Renal cortex interstitium (tissue), 11 donors: ENCODE measurements around the gene TXLNG. TPM values are rescaled to one million over a fixed set of nuclear protein-coding genes. Genes with fewer than 3 reads are reported as not detected.
"Not testable (repeated sequence)": the region's sequence is repeated elsewhere in the genome, so short reads cannot be mapped to it uniquely, and the experiment has no call there.

Source experiments
- DNase-seq, 11 donors: peaks; one replicate each; pipeline ENCODE4 v3.0.0-alpha.2; 2013; ENCODE audit warnings: low read depth in 9 of 11, low spot score in 4 of 11; ENCODE audit errors: extremely low read depth in 1 of 11
- polyA plus RNA-seq, 3 donors: library from polyadenylated mRNA; unstranded; fragments of 120-200 nt; gene quantifications; one replicate each; pipeline ENCODE4 v1.2.1, GENCODE V29; 2013; ENCODE audit not compliant: insufficient read length in 3 of 3

TXLNG gene
- polyA plus RNA-seq, 3 donors: 15.4 to 20.1 (median 19.8) TPM

DNA sequence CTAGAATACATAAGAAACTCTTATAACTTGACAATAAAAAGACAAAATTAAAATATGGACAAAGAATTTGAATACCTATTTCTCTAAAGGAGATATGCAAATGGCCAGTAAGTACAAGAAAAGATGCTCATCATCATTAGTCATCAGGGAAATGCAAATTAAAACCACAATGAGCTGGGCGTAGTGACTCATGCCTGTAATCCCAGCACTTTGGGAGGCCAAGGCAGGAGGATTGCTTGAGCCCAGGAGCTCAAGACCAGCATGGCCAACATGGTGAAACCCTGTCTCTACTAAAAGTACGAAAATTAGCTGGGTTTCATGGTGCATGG, 69.8 kb downstream of the TXLNG start:
- not testable (repeated sequence) for DNase-seq

DNA sequence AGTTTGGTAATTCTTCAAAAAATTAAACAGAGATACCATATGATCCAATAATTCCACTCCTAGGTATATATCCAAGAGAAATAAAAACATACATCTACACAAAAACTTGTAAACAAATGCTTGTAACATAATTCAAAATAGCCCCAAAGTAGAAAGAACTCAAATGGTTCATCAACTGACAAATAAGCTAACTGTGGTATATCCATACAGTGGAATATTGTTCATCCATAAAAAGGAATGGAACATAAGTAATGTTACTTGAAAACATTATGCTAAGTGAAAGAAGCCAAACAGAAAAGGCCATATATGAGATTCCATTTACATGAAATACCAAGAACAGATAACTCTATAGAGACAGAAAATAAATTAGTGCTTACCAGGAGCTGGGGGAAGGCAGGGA, 70.5 kb downstream of the TXLNG start:
- no peak for DNase-seq

DNA sequence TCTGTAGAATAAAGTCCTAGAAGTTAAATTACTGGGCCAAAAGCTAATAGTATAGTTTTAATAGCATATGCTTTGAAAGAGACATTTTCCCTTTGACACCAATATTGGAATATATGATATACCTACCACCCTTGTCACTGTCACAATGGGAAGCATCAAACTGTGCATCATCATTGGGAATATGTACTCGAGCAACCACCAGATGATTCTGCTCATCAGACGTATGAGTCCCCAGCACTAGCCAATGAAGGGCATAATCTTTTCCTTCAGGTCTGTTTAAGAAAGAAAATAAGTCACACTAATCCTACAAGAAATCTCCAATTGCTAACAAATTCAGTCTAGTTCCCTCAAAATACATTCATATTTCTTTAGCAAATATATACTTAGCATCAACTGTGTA, 76.6 kb downstream of the TXLNG start:
- no peak for DNase-seq

DNA sequence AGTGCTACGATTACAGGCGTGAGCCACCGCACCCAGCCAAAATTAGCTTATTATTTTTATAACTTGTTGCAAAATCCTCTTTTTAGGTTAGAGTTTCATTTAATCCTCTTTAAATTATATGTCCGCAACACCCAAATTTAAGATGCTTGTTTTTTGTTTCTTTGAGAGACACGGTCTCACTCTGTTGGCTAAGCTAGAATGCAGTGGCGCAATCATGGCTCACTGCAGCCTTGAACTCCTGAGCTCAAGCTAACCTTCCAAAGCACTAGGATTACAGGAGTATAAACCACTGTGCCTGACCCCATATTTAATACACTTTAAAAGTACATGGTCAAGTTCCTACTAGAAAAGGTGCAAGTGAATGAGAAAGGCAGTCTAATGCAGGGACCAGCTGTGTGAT, 81.7 kb downstream of the TXLNG start:
- no peak for DNase-seq

DNA sequence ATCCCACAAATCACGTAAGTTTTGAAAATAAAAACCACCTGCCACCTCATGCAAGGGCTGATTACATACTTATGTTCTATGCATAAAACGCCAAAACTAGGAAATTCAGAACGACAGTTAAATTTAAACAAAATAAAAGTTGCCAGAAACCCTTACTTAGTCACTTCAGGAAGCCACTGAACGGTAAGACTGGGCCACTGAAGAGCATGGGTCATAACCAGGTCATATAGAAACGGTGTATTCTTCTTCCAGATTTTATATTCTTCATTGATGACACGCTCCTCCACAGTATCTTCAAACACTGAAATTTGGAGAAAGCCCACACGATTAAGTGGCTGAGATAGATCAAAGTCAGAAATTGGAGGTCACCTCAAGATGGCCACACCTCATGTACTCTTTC, 82.7 kb downstream of the TXLNG start:
- DNase-seq: no peak

DNA sequence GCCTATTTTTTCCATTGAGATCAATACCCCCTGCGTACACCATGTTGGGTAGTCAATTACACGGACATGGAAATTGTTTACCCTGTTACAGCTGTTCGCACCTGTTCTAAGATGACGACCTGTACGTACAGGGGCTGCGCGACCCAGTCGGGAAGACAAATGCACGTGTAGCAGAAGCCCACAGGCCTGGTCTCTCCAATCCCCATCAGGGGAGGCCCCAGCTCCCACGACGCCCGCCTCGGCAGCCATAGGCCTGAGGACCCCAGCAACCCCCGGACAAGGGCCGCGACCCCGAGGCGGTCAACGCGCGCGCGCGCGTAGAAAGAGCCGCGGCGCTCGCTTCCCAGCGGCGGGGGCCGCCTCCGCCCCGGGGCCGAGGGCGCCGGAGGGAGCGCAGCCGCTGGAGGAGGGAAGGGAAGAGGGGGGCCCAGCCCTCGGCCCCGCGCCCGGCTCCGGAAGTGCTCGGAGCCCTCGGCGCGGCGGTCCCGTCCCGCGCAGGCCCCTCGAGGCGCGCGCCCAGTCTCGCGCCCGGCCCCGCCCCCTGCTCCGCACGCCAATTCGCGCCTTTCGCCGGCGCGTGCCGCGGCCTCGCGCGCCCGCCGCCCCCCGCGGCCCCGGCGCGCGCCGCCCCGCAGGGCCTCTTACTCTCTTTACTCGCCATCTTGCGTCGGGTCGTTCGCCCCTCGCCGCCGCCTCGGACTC, 83.3 kb downstream of the TXLNG start:
- peak in 2 of 11 donors; percentile 29 to 31 for DNase-seq

DNA sequence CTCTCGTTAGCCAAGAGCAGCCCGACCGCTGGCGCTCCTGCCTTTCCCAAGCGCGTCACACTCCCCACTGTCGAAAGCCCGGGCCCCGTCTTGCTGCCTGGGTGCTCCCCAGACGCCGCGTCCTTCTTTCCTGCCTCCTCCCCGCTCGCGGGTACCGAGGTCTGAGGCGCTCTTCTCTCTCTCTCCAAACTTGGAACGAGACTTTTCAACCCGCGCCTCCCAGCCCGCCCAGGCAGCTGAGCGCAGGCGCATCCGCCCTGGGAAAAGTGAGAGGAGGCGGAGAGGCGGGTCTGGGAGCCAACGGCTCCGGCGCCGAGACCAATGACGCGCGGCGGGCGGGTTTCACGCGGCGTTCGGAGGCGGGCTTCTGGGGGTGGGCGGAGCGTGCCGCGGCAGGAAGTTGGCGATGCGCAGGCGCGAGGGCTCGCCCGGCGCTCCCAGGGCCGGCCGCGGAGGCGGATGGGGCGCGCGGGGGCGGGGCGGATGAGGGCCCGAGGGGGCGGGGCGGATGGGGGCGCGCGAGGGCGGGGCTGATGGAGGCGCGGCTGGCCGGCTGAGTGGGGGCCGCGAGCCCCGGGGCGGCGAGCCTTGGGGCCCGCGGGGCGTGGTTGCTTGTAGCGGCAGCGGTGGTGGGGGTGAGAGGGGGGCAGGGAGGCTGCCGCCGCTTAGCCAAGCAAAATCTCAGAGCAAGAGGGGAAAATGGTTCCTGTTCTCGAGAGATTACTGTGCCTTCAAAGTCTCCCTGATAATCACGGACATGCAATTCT, 84.0 kb downstream of the TXLNG start, which contains the start of gene RBBP7:
RBBP7 (minus strand) TSS at position 268 of the 767 bp plus-strand sequence. CDS start 309 bp downstream, outside the sequence.
- DNase-seq: peak in 8 of 11 donors; percentile 75 to 90 (median 88)

DNA sequence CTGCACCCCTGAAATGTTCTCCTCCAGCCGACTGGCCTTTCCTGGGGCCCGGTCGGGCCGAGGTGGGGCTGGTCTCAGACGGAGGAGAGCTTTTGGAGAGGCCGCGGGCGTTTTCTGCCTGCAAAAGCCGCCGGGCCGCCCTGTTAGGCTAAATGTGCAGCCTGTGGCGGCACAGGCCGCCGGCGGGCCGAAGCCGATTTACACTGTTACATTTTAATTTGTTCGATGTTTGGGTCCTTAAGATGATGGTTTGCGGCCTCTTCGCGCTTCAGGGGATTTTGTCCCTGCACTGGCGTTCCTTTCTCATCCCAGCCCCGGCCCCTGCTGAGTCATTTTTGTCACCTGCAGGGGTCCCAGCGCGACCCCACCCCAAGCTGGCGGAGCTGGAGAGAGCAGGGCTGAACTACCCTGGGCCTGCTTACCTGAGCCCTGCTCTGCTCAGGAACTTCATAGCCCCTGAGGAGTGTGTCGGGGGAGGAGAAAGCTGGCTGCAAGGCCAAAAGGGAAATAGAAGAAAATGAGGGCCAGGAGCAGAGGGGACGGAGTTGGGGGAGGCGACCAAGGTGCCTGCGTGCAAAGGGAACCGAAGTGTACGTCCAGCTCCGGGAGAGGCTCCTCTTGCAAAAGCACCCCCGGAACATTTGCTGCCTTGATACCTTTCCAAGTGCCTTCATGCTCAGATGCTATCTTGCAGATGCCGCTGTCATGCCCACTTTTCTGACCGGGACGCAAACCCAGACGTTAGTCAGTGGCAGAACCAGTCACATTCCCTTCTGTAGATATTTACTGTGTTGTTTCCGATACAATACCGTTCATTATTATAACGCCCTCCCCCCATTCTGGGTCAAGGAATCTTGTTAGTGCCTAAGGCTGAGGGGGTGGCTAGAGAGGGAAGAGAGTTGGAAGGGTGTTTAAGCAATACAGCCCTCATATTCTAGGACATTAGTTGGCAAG, 84.9 kb downstream of the TXLNG start:
- peak in 1 of 11 donors; percentile 9 for DNase-seq

DNA sequence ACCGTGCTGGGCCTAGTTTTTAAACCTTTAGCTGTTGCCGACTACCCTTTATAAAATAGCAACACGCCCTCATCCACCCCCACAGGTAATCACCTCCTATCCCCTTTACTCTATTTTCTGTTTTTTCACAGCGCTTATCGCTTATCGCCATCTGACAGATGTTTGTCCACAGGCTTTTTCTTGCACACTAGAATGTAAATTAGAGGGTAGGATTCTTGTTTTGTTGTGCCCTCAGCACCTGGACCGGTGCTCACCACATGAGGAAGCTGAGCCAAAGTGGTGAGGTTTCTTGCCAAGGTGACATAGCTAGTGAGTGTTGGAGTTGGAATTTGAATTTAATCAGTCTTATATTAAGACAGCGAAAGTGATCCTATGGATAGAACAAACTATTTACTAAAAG, 86.8 kb downstream of the TXLNG start:
- no peak for DNase-seq

DNA sequence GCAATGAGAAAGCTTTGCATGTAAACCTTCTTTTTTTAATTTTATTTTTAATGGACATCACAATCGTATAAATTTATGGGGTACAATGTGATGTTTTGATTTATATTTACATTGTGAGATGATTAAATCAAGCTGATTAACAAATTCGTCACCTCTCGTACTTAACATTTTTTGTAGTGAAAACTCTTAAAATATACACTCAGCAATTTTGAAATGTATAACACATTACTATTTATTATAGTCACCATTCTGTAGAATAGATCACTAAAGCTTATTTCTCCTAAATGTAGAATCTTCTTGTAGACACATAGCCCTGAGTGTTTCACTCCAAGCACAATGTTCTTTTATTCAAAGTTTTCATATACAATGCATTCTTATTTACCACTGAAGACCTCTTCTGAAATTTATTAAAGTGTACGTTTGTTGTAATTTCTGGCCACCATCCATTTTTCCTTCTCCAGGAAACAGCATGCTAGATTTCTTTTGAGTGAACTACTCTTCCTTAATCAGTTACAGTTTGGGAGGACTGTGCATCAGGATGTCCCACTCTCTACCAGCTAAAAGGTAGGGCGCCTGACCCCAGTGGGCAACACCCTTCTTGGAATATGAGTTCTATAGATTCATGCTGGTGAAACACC, 88.3 kb downstream of the TXLNG start:
- no peak for DNase-seq

DNA sequence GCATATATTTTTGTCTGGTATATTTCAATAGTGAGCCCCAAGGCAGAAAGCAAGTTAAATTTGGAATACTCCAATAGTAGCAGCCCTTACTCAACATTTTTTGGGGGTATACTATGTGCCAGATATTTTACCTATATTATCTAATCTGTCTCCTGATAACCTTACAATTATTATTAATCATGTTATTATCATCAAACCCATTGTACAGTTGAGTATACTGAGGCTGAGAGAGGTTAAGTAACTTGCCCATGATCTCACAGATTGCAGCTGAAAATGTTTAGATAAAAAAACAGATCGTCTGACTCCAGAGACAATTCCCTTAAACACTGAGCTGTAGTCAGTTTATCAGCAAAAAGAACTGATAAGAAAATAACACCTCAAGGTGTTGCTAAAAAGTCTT, 90.4 kb downstream of the TXLNG start:
- DNase-seq: no peak

DNA sequence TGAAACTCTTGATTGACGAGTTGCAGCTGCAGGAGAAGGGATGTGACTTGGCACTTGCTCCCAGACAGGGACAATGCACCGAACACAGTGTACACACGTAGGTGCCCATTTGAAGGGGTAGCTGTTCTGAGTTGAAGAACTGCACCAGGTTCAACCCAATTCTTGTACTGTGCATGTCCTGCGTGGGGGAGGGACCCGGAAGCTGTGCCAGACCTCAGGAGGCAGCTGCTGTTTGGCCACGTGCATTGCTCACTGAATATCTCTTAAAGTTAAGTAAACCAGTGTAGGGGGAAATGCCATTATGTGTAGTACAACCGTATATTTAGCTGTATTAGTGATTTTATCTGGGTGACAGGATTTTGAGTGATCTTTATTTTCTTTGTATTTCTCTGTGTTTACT, 95.9 kb downstream of the TXLNG start:
- DNase-seq: no peak

DNA sequence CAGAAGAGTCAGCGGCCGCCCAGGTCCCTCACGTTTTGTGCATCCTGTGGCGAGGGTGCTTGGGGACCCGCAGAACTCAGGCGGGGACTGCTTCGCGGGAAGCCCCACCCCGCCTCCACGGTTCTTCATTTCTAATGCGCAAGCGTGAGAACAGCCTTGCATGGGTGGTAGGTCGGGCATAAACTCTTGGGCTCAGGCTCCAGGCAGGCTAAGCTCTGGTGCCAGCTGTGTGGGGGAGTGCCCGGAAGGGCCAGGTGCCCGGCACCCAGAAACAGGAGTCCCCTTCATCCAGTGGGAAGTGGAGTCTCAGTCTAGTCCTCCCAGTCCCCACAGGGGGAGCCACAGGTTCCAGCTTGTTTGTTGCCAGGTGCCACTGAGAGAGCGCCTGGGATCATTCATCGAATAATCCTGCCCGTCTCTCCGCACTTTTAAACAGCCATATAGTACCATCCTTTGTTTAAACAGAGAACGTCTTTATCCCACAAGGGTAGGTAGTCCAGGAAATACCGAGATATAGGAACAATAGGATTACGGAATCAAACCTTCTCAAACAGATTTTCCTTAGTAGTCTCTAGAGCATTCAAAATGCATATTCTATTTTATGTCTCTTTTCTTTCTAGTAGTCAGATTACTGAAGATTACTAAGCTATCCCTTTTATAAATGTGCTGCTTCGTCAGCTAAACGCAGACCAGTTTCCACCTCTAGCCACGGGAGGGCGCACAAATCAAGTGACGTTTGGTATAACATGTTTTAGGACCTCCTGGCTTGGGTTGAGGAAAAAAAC, 96.6 kb downstream of the TXLNG start:
- peak in 6 of 11 donors; percentile 46 to 66 (median 58) for DNase-seq

DNA sequence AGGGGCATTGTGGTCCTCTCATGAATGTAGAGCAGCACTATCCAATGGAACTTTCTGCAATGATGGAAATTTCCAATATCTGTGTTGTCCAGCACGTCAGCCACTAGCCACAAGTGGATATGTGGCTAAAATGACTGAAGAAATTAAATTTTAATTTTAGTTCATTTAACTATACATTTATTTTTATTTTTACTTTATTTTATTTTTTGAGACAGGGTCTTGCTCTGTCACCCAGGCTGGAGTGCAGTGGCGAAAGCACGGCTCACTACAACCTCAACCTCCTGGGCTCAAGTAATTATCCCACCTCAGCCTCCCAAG, 97.2 kb downstream of the TXLNG start:
- DNase-seq: no peak

DNA sequence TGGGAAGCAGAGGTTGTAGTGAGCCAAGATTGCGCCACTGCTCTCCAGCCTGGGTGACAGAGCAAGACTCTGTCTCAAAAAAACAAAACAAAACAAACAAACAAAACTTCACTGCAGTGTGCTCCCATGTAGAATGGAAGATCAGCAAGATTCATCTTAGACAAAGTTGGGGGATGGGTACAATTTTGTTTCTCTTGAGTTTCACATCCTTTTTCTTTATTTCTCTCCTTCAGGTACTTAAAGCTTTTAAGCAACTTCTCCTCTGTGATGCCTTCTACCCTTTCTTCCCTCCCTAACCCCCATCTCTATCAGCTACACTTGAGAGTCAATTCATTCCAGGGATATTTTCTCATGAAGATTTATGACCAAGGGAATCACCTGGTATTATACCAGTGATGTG, 99.4 kb downstream of the TXLNG start:
- DNase-seq: no peak

DNA sequence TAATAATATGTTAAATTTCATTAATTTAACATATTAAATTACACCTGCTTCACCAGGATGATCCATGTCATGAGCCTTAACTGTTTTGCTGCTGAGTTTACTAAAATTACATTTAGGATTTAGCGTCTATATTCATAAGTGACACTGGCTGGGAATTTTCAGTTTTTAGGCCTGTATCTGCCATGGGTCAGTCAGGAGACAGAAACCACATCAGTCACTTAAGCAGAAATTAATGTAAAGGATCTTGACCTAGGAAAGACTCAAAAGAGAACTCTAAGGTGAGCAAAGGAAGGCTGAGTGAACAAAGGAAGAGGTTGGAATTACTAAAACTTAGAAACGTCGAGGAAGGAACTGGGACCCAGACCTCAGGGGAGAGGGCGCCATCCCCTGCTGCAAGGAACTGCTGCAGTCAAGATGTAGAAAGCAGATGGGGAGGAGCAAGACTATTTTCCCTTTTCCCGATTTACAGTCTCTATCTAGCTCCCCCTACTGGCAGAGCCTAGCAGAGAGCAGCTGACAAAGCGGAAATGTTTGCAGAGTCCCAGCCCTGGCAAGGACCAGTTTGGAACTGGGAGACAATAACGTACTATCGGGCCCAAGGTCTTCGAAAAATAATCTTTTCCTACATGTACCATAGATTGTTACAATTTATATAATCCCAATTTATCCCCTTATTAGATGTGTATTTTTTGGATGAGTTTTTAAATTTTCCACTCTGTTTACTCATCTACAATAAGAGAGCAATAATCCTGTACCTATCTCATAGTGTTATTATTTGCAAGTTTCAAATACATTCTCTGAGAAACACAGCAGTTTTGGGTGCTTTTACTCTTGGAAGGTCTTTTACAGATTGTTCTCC, 106.5 kb downstream of the TXLNG start:
- DNase-seq: peak in 7 of 11 donors; percentile 55 to 84 (median 67)
